Bronchial epithelial cell (primary cell): ENCODE data around the gene AGPAT4. TPM values are rescaled to one million over a fixed set of nuclear protein-coding genes. Genes with fewer than 3 reads are reported as not detected.
A peak's percentile ranks its signal among the peaks of the same experiment; 100 is the strongest.

Experiments used
- DNase-seq: peaks from one replicate; pipeline ENCODE4 v3.0.0-alpha.2; 2010; ENCODE audit warnings: low read depth
- FAIRE-seq: peaks from 2 replicates; lab custom pipeline; 2011; peaks lifted over from hg19 to GRCh38; lab: Jason Lieb, UNC
- H3K27me3 ChIP-seq: 2 replicates; pipeline ENCODE4 v1.5.1; 2011; ENCODE audit warnings: low read length; ENCODE audit not compliant: control insufficient read depth, insufficient read depth
- H3K36me3 ChIP-seq: 2 replicates; pipeline ENCODE4 v1.5.1; 2011; ENCODE audit warnings: low read length; ENCODE audit not compliant: control insufficient read depth, insufficient read depth
- H3K4me3 ChIP-seq: 2 replicates; pipeline ENCODE4 v1.5.1; 2011; ENCODE audit warnings: mild to moderate bottlenecking, low read depth, low read length, control low read depth
- total RNA-seq: library from RNA; depleted of rRNA; stranded (reverse); fragments of >200 nt; gene quantifications from 2 replicates; pipeline ENCODE4 v1.2.1, GENCODE V29; 2014
- TF ChIP-seq, protein P1 (sequence below): IDR thresholded peaks from 2 replicates; pipeline ENCODE4 v1.5.1; 2011; ENCODE audit warnings: mild to moderate bottlenecking, moderate library complexity, low read length, control low read depth, inconsistent platforms; ENCODE audit not compliant: insufficient read depth, severe bottlenecking

Gene AGPAT4
- total RNA-seq, 1 donor from 2014 or later, result 2.6 TPM

GRCh38 chr6:161235776-161236633, 37.9 kb downstream of the AGPAT4 start:
- TF ChIP-seq, protein P1, sequence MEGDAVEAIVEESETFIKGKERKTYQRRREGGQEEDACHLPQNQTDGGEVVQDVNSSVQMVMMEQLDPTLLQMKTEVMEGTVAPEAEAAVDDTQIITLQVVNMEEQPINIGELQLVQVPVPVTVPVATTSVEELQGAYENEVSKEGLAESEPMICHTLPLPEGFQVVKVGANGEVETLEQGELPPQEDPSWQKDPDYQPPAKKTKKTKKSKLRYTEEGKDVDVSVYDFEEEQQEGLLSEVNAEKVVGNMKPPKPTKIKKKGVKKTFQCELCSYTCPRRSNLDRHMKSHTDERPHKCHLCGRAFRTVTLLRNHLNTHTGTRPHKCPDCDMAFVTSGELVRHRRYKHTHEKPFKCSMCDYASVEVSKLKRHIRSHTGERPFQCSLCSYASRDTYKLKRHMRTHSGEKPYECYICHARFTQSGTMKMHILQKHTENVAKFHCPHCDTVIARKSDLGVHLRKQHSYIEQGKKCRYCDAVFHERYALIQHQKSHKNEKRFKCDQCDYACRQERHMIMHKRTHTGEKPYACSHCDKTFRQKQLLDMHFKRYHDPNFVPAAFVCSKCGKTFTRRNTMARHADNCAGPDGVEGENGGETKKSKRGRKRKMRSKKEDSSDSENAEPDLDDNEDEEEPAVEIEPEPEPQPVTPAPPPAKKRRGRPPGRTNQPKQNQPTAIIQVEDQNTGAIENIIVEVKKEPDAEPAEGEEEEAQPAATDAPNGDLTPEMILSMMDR, result no peak
- DNase-seq (no peak), FAIRE-seq (no peak)
- Histone ChIP-seq H3K36me3 (no peaks in the 10 kb centered on the region), H3K4me3 (no peak overlapping the region), H3K27me3 (no peaks in the 10 kb centered on the region)

GRCh38 chr6:161233986-161234661, 39.7 kb downstream of the AGPAT4 start:
- no peaks in the 10 kb centered on the region for H3K27me3 ChIP-seq
- H3K4me3 ChIP-seq, result no peak overlapping the region
- TF ChIP-seq, protein P1, result no peak
- FAIRE-seq (no peak), DNase-seq (peak; percentile 71)
- no peaks in the 10 kb centered on the region for H3K36me3 ChIP-seq

GRCh38 chr6:161232467-161232866, 41.4 kb downstream of the AGPAT4 start:
- no peaks in the 10 kb centered on the region for H3K27me3 ChIP-seq
- FAIRE-seq (no peak), DNase-seq (no peak)
- H3K4me3 ChIP-seq, result no peak overlapping the region
- no peaks in the 10 kb centered on the region for H3K36me3 ChIP-seq
- TF ChIP-seq, protein P1, result no peak

- H3K27me3 ChIP-seq, result no peaks in the 10 kb centered on the region
- H3K4me3 ChIP-seq, result no peak overlapping the region
- no peak for FAIRE-seq
- H3K36me3 ChIP-seq, result no peaks in the 10 kb centered on the region
- no peak for DNase-seq
- TF ChIP-seq, protein P1, result no peak
Measured at GRCh38 chr6:161232010-161232409, 41.9 kb downstream of the AGPAT4 start.

- H3K4me3 ChIP-seq, result no peak overlapping the region
- DNase-seq (no peak), FAIRE-seq (no peak)
- TF ChIP-seq, protein P1, result no peak
- no peaks in the 10 kb centered on the region for H3K36me3 ChIP-seq
- H3K27me3 ChIP-seq, result no peaks in the 10 kb centered on the region
Measured at GRCh38 chr6:161230339-161230738, 43.5 kb downstream of the AGPAT4 start.
